ENCODE measurements around the gene BCKDHA. TPM values are rescaled to one million over a fixed set of nuclear protein-coding genes. Genes with fewer than 3 reads are reported as not detected.

BCKDHA gene
- total and polyA plus RNA-seq, 2 of the 4 experiments (the other 2 are of a cell fraction): 7.6 to 7.7 TPM

- Histone ChIP-seq H3K9me3 (ENCODE audit: control insufficient read depth, insufficient read depth, low read length) (no peaks in the 10 kb centered on the region), H3K56ac (ENCODE audit: extremely low read depth, insufficient read depth, low read length) (no peak overlapping the region), H4K8ac (ENCODE audit: low read depth in 2 of 2, low read length in 2 of 2) (no peak overlapping the region), H3K23ac (ENCODE audit: low read depth, low read length) (no peak overlapping the region), H2BK5ac (ENCODE audit: low read depth, low read length, poor library complexity, severe bottlenecking) (no peak overlapping the region), H3K9me1 (ENCODE audit: insufficient read depth, low read length) (no peaks in the 10 kb centered on the region), H3K4me3 (ENCODE audit: insufficient read depth, low read depth, low read length) (no peak overlapping the region), H2BK120ac (ENCODE audit: low read depth, low read length) (no peak overlapping the region), H3K18ac (ENCODE audit: low read depth, low read length) (no peak overlapping the region), H3K36me3 (ENCODE audit: control insufficient read depth, insufficient read depth, low read length) (peaks cover 41% of the 10 kb centered on the region), H4K20me1 (ENCODE audit: insufficient read depth, low read length) (no peaks in the 10 kb centered on the region), H2AK5ac (ENCODE audit: low read depth, low read length) (no peak overlapping the region), H2BK15ac (ENCODE audit: low read depth, low read length) (no peak overlapping the region), H2BK20ac (ENCODE audit: low read depth, low read length) (no peak overlapping the region), H3K4me2 (ENCODE audit: low read depth, low read length) (no peak overlapping the region), H3K27ac (ENCODE audit: insufficient read depth, low read length) (no peak overlapping the region), H3K4ac (ENCODE audit: low read depth, low read length) (no peak overlapping the region), H4K5ac (ENCODE audit: low read depth, low read length) (no peak overlapping the region), H3K27me3 (ENCODE audit: control insufficient read depth, insufficient read depth, low read length) (no peaks in the 10 kb centered on the region), H3K4me1 (ENCODE audit: control insufficient read depth, insufficient read depth, low read length) (peaks cover 10% of the 10 kb centered on the region; the same call in 1 of the 2 replicates), H3K9ac (ENCODE audit: low read depth, low read length) (no peak overlapping the region), H2AK9ac (replicated peaks; ENCODE audit: low read depth, low read length, poor library complexity) (no peak overlapping the region), H3K14ac (replicated peaks; ENCODE audit: low read depth, low read length) (no peak overlapping the region), H2AFZ (replicated peaks; ENCODE audit: low read length, poor library complexity) (no peak overlapping the region), H3K79me1 (ENCODE audit: low read depth in 1 of 2, low read length in 2 of 2) (no peaks in the 10 kb centered on the region), H4K91ac (ENCODE audit: insufficient read depth, low read depth, low read length) (no peak overlapping the region)
- no peak for DNase-seq
- dilution Hi-C loops (cut with HindIII; ENCODE audit: low sequenced_read_pairs, unreplicated experiment): no loop called here
- ChIA-PET CTCF (no interaction called here), POLR2A (ENCODE audit: unreplicated experiment) (no interaction called here)
- in situ Hi-C loops (cut with MboI; ENCODE audit: low sequenced_read_pairs): no loop called here
- BruUV-seq (replicated peaks): no TSS peak
- TF ChIP-seq FOS (IDR thresholded peaks at IDR 0.05; ENCODE audit: low read depth, low read length): no peak
- no peak for TF ChIP-seq MAFK (IDR thresholded peaks at IDR 0.05; ENCODE audit: low read depth, low read length)
- TF ChIP-seq, protein P1, sequence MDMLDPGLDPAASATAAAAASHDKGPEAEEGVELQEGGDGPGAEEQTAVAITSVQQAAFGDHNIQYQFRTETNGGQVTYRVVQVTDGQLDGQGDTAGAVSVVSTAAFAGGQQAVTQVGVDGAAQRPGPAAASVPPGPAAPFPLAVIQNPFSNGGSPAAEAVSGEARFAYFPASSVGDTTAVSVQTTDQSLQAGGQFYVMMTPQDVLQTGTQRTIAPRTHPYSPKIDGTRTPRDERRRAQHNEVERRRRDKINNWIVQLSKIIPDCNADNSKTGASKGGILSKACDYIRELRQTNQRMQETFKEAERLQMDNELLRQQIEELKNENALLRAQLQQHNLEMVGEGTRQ (IDR thresholded peaks at IDR 0.05; ENCODE audit: low read depth, low read length): no peak
- TF ChIP-seq RFX5 (IDR thresholded peaks at IDR 0.05; ENCODE audit: low read depth, low read length): no peak
- TF ChIP-seq BHLHE40 (IDR thresholded peaks at IDR 0.05; ENCODE audit: low read depth, low read length): no peak
- TF ChIP-seq SMC3 (IDR thresholded peaks at IDR 0.05; ENCODE audit: low read depth, low read length): no peak
- TF ChIP-seq CHD1 (IDR thresholded peaks at IDR 0.05; ENCODE audit: low read depth, low read length): no peak
- TF ChIP-seq, protein P2, sequence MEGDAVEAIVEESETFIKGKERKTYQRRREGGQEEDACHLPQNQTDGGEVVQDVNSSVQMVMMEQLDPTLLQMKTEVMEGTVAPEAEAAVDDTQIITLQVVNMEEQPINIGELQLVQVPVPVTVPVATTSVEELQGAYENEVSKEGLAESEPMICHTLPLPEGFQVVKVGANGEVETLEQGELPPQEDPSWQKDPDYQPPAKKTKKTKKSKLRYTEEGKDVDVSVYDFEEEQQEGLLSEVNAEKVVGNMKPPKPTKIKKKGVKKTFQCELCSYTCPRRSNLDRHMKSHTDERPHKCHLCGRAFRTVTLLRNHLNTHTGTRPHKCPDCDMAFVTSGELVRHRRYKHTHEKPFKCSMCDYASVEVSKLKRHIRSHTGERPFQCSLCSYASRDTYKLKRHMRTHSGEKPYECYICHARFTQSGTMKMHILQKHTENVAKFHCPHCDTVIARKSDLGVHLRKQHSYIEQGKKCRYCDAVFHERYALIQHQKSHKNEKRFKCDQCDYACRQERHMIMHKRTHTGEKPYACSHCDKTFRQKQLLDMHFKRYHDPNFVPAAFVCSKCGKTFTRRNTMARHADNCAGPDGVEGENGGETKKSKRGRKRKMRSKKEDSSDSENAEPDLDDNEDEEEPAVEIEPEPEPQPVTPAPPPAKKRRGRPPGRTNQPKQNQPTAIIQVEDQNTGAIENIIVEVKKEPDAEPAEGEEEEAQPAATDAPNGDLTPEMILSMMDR (conservative IDR thresholded peaks at IDR 0.05; ENCODE audit: low read depth, low read length): no peak
- TF ChIP-seq NFE2L2 (IDR thresholded peaks at IDR 0.05; ENCODE audit: low read depth, low read length): no peak
- no peak for TF ChIP-seq RCOR1 (IDR thresholded peaks at IDR 0.05; ENCODE audit: insufficient replicate concordance, low read length)
- TF ChIP-seq, protein P3, sequence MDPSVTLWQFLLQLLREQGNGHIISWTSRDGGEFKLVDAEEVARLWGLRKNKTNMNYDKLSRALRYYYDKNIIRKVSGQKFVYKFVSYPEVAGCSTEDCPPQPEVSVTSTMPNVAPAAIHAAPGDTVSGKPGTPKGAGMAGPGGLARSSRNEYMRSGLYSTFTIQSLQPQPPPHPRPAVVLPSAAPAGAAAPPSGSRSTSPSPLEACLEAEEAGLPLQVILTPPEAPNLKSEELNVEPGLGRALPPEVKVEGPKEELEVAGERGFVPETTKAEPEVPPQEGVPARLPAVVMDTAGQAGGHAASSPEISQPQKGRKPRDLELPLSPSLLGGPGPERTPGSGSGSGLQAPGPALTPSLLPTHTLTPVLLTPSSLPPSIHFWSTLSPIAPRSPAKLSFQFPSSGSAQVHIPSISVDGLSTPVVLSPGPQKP (IDR thresholded peaks at IDR 0.05; ENCODE audit: borderline replicate concordance, low read depth, low read length): no peak
- TF ChIP-seq RAD21 (IDR thresholded peaks at IDR 0.05; ENCODE audit: low read length): no peak
- no peak for ATAC-seq (ENCODE audit: low read depth)
- intact Hi-C loops (cut with micrococcal nuclease): loop anchor here (10.0 kb wide), 1 partner anchor 220 kb away; no protein-coding TSS in a partner anchor
- 82% methylated on average over 4 of the region's 21 CpGs; no CpG with 5 or more reads in 1 of the 2 experiments for WGBS, 2 experiments (ENCODE audit: extremely low coverage in 2 of 2, insufficient read length in 1 of 2)
These were observed 26.9 kb downstream of the BCKDHA start for GRCh38 chr19:41424335-41425173.
